ENCODE results near the gene SMC5.
"Not testable (repeated sequence)": the region's sequence is repeated elsewhere in the genome, so short reads cannot be mapped to it uniquely, and the experiment has no call there.

The SMC5 gene

DNA sequence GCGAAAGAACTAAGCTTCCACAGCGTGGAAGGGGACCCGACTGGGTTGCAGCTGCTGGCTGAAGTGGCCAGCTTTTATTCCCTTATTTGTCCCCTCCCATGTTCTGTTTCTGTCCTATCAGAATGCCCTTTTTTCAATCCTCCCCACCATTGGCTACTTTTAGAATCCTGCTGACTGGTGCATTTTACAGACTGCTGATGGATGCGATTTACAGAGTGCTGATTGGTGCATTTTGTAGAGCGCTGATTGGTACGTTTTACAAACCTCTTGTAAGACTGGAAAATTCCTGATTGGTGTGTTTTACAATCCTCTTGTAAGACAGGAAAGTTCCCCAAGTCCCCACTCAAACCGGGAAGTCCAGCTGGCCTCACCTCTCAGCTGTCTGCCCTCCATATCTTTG lies 105.0 kb downstream of the SMC5 start:
- DNase-seq (ENCODE audit: low spot score): no peak

DNA sequence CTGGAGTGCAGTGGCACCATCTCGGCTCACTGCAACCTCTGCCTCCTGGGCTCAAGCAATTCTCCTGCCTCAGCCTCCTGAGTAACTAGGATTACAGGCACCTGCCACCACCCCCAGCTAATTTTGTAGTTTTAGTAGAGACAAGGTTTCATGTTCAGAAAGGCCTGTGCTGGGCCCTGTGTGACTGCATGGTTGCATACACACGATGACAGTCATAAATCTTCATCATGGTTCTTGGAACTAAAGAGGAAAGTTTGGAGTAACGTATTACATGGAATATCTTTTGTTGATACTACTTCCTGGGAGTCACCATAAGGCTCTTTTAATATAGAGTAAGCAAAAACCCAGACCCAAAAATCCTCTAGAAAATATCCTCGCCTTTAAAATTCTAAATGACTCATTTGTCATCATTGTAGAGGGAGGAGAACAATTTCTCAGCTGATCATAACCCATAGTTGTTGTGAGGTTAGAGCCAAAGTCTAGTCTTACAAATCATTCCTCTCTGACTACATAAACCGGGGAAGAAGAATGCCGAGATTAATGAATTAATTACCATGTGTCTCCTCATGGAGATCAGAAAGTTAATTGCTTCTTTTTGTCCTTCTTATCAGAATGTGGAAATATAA lies 108.6 kb downstream of the SMC5 start:
- DNase-seq (ENCODE audit: low spot score): no peak

DNA sequence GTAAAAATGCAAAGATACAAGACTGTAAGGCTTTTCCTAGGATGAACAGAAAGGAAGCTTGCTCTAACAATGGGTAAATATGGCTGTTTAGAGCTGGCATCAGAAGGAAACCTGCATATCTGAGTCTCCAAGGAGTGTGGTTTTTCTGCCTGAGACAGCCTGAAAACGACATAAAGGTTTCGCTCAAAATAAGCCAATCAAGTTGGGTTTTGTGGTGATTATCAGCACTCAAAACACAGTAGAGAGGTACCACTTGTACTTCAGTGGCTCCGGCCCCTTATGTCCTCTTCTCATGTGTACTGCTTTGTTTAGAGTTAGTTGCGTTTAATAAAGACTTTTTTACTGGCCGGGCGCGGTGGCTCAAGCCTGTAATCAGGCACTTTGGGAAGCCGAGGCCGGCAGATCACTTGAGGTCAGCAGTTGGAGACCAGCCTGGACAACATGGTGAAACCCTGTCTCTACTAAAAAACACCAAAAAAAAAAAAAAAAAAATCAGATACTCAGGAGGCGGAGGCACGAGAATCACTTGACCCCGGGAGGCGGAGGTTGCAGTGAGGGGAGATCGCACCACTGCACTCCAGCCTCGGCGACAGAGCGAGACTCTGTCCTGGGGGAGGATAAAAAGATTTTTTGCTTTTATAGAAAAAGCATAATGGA lies 116.3 kb downstream of the SMC5 start:
- DNase-seq (ENCODE audit: low spot score): no peak

DNA sequence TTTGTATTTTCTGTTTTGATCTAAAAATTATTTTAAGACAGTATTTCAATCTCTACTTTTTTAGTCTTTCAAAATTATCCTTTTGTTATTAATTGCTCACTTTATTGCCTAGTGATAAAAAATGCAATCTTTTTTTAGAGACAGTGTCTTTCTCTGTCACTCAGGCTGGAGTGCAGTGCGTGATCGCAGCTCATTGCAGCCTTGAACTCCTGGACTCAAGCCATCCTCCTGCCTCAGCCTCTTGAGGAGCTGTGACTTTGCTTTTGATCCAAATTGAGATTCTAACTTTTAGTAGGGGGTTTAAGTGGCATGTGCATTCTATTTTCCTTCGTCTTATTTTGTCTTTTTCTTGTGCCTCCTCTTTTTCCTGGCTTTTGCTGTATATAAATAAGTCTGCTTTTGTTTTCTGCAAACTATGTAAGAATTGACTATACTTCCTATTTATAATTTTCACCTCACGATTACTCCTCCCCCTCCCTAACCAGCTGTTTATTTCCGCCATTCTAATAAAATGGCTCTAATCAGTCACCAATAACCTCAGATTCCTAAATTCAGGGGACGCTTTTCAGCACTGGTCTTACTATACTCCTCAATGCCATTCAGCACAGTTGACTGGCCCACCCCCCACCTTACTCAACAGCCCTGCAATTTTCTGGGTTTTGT lies 123.4 kb downstream of the SMC5 start:
- DNase-seq (ENCODE audit: low spot score): no peak

DNA sequence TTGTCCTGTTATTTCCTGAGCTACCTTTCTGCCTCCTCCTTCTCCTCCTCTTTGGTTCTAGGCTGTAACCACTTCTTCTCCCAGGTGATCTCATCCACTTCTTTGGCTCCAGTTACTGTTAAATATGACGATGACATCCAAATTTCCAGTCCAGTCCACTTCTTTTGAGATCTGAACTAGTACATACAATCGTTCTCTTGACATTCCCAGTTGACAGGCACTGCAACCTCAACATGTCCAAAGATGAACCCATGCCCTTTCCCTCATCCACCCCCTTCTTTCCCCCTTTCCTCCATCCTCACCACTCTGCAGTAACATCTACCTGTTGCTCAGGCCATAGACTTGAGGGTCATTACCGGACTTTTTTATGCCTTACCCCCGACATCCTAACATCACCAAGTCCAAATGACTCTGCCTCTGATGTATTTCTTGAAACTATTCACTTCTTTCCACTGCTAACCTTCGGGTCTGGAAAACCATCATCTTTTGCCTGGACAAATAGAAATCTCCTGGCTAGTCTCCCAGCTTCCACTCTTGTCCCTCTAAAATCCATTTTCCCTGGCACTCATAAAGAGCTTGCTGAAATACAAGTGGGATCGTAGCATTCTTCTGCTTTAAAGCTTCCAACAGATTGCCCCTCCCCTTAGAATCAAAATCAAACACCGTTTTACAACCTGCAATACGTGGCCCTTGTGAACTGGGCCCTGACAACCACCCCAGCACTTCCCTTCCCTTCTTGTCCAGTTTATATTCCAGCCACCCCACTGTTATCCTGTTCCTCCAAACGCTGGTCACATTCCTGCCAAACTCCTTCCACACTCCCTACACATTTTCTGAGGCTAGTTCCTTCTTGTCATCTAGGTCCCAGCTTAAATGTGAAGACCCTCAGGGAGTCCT lies 124.2 kb downstream of the SMC5 start:
- no peak for DNase-seq (ENCODE audit: low spot score)

DNA sequence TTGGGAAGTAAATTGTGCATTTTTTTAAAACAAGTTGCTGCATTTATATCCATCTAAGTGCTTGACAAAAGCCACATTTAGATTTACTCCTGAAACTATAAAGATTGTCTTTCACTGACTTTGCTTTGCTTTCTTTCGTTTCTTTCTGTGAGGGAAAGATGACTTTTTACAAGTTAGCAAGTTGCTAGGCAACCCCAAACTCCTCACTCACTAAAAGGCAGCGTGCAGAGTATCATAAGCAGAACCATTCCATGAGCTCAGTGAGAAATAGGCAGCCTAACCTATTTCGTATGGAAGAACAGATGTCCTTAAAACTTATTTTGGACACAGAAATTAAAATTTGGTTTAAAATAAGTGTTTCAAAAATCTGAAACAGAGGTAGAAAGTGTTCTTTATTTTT lies 126.6 kb downstream of the SMC5 start:
- DNase-seq (ENCODE audit: low spot score): no peak

DNA sequence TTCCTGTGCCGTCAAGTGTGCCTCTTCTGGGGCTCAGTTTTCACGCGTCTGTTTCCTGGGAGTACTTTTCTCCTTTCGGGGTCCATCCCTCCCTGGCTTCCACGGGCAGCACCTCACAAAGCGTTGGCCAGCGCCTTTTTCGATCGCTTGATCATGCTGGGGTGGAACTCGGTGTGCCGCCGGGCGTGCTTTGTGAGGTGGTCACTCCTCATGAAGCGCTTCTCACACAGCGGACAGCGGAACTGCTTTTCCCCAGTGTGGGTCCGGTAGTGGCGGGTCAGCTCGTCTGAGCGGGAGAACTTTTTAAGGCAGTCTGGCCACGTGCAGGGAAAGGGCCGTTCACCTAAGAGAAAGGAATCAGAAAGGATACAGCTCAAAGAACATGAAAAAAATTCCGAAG lies 128.9 kb downstream of the SMC5 start:
- no peak for DNase-seq (ENCODE audit: low spot score)

DNA sequence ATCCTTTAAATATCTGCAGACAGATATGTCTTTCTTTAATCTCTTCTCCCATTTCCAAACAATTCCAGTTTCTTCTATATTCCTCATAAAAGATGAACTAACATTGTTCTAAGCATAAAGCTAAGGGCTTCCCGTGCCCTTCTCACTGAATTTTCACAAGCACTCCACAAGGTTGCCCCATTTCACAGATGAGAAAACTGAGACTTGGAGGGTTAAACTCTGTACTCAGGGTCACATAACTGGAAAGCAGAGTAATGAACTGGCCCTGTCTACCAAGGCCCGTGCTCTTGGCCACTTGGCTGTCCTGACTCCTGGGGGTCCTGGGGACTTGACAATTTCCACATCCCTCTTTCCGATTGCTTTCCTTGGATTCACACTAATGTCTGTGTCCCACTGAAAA lies 130.4 kb downstream of the SMC5 start:
- no peak for DNase-seq (ENCODE audit: low spot score)

DNA sequence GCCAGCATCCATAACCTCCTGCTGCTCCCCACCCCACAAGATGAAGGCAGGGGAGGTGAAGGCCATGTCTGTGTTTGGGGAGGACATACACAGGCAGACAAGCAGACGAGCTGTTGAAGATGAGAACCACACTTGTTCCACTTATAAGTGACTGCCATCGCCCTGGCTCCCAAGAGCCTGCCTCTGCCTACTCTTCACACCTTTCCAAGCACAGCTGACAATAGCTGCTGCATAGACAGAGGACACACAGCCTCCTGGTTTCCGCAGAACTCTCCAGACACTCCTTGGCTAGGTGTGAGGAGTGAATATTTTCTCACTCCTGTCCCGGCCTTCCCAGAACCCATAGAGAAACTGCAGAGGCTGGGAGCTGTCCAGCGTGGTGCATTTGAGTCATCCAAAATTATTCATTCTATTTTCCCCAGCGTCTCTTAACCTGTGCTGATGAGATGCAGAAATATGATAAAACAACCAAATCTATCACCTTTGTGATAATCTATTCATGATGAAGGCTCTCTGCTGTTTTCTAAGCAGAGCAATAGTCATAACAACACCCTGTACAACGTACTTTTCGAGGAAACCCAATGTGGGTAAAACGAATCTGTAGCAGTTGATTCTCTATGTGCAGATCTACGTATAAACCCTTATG lies 131.0 kb downstream of the SMC5 start:
- DNase-seq (ENCODE audit: low spot score): no peak

DNA sequence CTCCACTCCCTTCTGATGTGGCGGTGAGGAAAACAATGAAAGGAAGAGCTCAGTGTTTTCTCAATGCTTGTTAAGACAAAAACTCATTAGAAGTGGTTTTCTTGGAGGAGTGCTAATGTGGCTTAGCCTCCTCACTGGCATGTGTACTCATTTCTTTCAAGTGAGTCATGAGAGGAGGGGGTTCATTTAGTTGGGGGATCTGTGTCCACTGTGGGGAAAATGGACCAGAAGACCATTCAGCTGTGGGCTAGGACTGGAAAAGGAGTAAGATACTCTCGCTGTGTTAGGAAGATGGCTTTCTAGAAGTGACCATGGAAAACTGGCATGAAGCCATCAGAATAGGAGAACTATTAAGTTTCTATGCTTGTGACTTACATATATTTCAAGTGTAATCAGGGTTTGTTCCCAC lies 132.2 kb downstream of the SMC5 start:
- DNase-seq (ENCODE audit: low spot score): no peak

DNA sequence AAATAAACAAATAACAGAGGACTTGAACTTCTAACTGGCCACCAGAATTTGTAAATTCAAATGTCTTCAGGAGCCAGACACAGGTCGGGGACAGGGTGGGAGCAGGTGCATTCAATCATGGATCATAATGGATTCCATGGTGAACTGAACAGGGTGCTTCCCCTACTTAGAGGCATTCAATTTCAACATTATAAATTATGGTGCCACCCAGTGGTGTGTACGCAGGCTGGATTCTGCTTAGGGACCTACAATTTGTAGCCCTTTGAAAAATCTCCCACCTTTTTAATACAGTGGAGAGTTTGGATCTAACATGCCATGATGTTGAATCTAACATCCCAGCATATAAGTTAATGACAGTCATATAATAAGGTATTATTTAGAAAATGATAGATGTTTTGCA lies 133.4 kb downstream of the SMC5 start:
- no peak for DNase-seq (ENCODE audit: low spot score)

DNA sequence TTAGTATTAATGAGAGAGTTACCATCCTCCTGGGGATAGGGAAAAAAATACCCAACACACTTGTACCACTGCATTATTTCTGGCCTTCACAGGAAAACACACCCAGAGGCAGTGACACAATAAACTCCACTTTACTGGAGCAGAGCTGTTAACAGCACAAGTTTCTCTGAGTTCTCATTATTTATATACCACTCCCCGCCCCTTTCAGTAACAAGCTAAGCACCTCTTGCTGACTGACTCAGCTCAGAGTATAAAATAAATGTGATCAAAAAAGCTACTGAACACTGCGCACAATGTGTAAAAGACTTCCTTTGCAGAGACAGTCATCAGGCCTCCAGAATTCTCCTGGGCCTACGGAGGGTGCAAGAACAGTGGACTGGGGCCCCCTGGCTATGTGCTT lies 134.1 kb downstream of the SMC5 start:
- no peak for DNase-seq (ENCODE audit: low spot score)

DNA sequence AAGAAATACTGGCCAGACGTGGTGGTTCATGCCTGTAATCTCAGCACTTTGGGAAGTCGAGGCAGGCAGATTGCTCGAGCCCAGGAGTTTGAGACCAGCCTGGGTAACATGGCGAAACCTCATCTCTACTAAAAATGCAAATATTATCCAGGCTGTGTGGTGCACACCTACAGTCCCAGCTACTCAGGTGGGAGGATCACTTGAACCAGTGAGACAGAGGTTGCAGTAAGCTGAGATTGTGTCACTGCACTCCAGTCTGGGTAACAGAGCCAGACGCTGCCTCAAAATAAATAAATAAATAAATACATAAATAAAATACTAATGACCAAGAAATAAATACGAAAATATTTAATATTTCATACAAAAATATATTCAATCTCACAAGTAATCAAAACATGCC lies 136.9 kb downstream of the SMC5 start:
- DNase-seq (ENCODE audit: low spot score): no peak

DNA sequence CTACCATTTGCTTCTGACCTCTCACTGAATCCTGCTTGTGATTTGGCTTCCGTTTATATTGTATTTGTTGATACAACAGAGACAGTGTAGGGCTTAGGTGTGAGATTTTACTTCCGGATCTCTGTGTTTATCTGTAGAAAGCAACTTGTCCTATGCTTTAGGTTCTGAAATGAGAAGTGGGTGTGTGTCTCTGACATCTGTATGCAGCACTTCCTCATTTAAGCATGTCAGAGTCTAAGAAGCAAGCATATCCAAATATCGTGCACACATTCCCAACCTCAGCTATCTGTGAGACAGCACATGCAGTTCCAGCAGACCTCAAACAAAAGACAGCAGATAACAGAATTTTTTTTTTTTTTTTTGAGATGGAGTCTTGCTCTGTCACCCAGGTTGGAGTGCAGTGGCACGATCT lies 139.4 kb downstream of the SMC5 start:
- peak; percentile 46 for DNase-seq (ENCODE audit: low spot score)

DNA sequence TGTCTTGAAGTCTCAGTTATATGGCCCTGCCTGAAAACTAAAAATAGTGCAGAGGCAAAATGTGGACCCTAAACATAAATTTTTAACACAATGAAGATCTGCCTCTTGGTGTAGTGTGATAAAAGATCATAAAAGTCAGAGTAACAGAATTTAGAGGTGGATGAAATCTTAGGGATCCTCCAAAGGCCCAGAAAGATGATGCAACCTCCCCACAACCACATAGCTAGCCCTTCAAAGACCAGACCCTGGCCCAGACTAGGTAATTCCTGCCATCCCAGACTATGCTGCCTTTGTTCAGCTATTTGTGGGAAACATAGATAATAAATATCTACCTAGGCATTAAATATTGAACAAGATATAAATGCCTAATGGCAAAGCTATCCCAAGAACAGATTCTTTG lies 140.4 kb downstream of the SMC5 start:
- DNase-seq (ENCODE audit: low spot score): no peak

DNA sequence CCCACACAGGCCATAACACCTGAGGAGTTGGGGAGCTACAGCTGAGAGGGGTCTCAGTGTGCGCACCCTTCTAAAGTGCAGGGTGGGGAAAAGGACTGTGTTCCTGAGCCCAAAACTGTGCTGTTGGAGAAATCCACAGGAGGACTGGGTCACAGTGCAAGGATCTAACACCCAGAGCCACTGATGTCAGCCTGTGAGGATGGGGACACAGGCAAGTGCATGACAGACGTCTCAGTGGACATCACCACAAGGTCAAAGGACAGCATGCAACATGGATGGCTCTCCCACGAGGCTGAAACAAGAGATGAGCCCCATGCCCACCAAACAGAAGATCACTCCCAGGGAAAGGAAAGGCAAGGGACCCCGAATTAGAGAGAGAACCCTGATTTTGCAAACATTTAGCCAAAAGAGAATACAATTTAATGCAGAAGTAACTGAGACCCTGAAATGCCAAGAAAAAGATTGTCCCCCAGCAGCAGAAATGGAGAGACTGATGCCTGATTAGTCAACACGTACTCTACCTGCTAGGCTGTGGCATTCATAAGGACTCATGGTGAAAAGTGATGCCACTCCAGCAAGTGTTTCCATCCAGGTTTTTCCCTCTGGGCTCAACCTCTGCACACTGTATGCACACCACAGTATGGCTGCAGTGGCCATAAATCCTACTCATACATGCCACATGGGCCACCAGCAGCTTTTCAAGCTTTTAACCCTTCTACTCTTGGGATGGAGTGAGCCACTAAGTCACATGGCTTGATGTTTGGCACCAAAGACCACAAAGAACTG lies 141.5 kb downstream of the SMC5 start:
- DNase-seq (ENCODE audit: low spot score): no peak

DNA sequence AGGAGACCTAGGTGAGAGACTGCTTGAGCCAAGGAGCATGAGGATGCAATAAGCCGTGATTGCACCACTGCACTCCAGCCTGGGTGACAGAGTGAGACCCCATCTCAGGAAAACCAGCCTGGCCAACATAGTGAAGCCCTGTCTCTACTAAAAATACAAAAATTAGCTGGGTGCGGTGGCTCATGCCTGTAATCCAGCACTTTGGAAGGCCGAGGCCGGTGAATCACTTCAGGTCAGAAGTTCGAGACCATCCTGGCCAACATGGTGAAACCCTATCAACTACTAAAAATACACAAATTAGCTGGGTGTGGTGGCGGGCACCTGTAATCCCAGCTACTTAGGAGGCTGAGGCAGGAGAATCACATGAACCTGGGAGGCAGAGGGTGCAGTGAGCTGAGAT lies 142.5 kb downstream of the SMC5 start:
- not testable (repeated sequence) for DNase-seq (ENCODE audit: low spot score)

DNA sequence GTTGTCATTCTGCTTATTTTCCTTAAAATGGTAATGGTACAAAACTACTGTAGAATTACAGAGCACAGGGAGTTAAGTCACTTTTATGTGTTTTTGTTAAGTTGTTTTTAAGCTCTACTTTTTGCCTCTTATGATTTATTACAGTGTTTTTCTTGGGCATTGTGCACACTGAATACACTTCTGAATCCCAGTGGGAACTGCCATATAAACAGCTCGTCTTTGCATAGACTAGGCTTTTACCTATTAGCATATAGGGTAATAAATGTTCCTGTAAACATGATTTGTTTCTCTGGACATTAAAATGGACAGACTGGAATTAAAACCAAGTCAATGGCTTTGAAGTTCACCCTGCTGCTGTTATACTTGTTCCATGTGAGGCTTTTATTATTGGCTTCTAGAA lies 143.4 kb downstream of the SMC5 start:
- no peak for DNase-seq (ENCODE audit: low spot score)

DNA sequence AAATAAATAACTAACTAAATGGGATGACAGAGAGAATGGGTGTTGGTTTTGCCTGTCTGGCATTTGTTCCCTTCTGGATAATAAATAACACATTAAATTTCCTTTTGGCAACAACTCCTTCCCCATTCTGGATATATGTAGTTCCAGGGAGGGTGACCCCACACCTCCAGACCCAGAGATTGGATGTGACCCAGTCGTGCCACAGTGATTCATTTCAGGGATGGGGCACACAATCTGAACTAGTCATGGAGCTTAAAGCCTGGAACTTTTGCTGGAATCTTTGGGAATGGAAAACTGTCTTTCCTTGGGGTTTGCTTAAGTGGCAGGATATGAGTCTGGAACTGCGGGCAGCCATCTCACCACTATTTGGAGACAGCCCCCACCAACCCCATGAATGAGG lies 144.4 kb downstream of the SMC5 start:
- DNase-seq (ENCODE audit: low spot score): no peak

DNA sequence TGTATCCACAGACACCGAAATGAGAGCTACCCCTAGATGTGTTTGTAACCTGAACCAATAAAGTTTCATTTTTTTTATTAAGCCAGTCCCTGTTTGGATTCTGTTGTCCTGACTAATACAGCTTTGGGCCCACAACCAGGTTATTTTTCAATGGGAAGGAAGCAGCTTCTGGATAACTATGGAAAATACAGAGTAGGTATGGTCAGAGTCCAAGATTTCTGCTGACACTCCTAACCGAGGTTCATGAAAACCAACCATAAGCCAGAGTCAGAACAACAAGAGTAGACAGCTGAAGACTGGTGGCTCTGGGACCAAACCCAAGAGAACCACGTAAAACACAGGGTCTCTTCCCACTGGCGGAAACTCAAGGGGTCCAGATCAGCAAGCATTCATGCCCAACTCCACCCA lies 144.8 kb downstream of the SMC5 start:
- no peak for DNase-seq (ENCODE audit: low spot score)

DNA sequence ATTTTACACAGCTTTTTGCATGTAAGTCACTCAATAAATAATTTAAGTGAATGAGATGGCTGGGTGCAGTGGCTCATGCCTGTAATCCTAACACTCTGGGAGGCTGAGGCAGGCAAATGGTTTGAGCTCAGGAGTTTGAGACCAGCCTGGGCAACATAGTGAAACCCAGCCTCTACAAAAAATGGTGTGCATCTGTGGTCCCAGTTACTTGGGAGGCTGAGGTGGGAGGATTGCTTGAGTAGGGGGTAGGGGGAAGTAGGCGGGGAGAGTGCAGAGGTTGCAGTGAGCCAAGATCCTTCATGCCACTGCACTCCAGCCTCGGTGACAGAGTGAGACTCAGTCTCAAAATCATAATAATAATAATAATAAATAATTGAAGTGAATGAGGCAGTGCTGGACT lies 145.5 kb downstream of the SMC5 start:
- DNase-seq (ENCODE audit: low spot score): no peak
